ENCODE data around the gene E2F3. TPM values are rescaled to one million over a fixed set of nuclear protein-coding genes. Genes with fewer than 3 reads are reported as not detected.

Gene E2F3
- total and polyA plus RNA-seq, 12 donors: 5.2 to 12.0 (median 7.8) TPM

- Histone ChIP-seq H3K9me3 (replicated peaks in 1 of 3) (no peaks in the 10 kb centered on the region), H3K27ac (no peak overlapping the region), H3K4me1 (replicated peaks in 1 of 2) (no peaks in the 10 kb centered on the region), H3K27me3 (no peaks in the 10 kb centered on the region), H3K36me3 (replicated peaks in 1 of 2) (no peaks in the 10 kb centered on the region), H3K4me3 (no peak overlapping the region)
- DNase-seq: no peak
- intact Hi-C loops (cut with DNase I): no loop called here
- TF ChIP-seq CTCF (IDR thresholded peaks at IDR 0.05) (no peak), POLR2A (IDR thresholded peaks at IDR 0.05) (no peak)
- 80 to 90% (median 86%) methylated on average over 4 of the region's 4 CpGs for WGBS, 4 donors
Measured at GRCh38 chr6:20370801-20371200, 30.9 kb upstream of the E2F3 start.

GRCh38 chr6:20375436-20375835, 26.2 kb upstream of the E2F3 start:
- Histone ChIP-seq H3K27ac (no peak overlapping the region), H3K4me1 (replicated peaks in 1 of 2) (no peaks in the 10 kb centered on the region), H3K4me3 (no peak overlapping the region), H3K27me3 (no peaks in the 10 kb centered on the region), H3K9me3 (replicated peaks in 1 of 3) (no peaks in the 10 kb centered on the region), H3K36me3 (replicated peaks in 1 of 2) (no peaks in the 10 kb centered on the region)
- WGBS, 4 donors: 67 to 81% (median 79%) methylated on average over 3 of the region's 3 CpGs
- TF ChIP-seq POLR2A (IDR thresholded peaks at IDR 0.05): no peak
- TF ChIP-seq CTCF (IDR thresholded peaks at IDR 0.05): no peak
- DNase-seq: no peak
- intact Hi-C loops (cut with DNase I): no loop called here

GRCh38 chr6:20377623-20378265, 23.9 kb upstream of the E2F3 start:
- Histone ChIP-seq H3K4me1 (replicated peaks in 1 of 2) (no peaks in the 10 kb centered on the region), H3K4me3 (no peak overlapping the region), H3K36me3 (replicated peaks in 1 of 2) (no peaks in the 10 kb centered on the region), H3K9me3 (replicated peaks in 1 of 3) (no peaks in the 10 kb centered on the region), H3K27ac (no peak overlapping the region), H3K27me3 (no peaks in the 10 kb centered on the region)
- TF ChIP-seq CTCF (IDR thresholded peaks at IDR 0.05) (no peak), POLR2A (IDR thresholded peaks at IDR 0.05) (no peak)
- intact Hi-C loops (cut with DNase I): no loop called here
- 38 to 43% (median 42%) methylated on average over 5 of the region's 5 CpGs for WGBS, 4 donors
- DNase-seq: no peak

- no peak overlapping the region for H3K27ac ChIP-seq
- H3K9me3 ChIP-seq (replicated peaks in 1 of 3): no peaks in the 10 kb centered on the region
- 81 to 100% (median 87%) methylated on average over 1 of the region's 1 CpG; no CpG with 5 or more reads in 1 of the 4 donors for WGBS, 4 donors
- H3K4me1 ChIP-seq (replicated peaks in 1 of 2): no peaks in the 10 kb centered on the region
- TF ChIP-seq POLR2A (IDR thresholded peaks at IDR 0.05): no peak
- no peak for TF ChIP-seq CTCF (IDR thresholded peaks at IDR 0.05)
- H3K4me3 ChIP-seq: no peak overlapping the region
- H3K36me3 ChIP-seq (replicated peaks in 1 of 2): no peaks in the 10 kb centered on the region
- no peak for DNase-seq
- intact Hi-C loops (cut with DNase I): no loop called here
- H3K27me3 ChIP-seq: no peaks in the 10 kb centered on the region
Measured at GRCh38 chr6:20379231-20379630, 22.4 kb upstream of the E2F3 start.

Data from adrenal gland (tissue), 12 donors.